Central memory CD8-positive, alpha-beta T cell (primary cell): ENCODE results near the gene CNGB1.
"Not testable (repeated sequence)": the region's sequence is repeated elsewhere in the genome, so short reads cannot be mapped to it uniquely, and the experiment has no call there.

Experiments
- ATAC-seq: fragments of 150-1000 bp; cut with Tn5 transposase; replicated peaks from 2 replicates; pipeline ENCODE4 v1.10.0; 2022; ENCODE audit warnings: mild to moderate bottlenecking, moderate FRiP score, moderate number of reproducible peaks; ENCODE audit not compliant: poor library complexity, severe bottlenecking; ENCODE audit errors: extremely low read depth
- DNase-seq, 2 donors: peaks; one replicate each; pipeline ENCODE4 v3.0.0; 2021; ENCODE audit warnings: low spot score in 2 of 2
- H3K27ac Mint-ChIP-seq: one replicate; pipeline ENCODE4 v1.8.0; 2022; ENCODE audit warnings: low read depth, mild to moderate bottlenecking, moderate library complexity, mixed read lengths
- H3K27me3 Mint-ChIP-seq: one replicate; pipeline ENCODE4 v1.8.0; 2022; ENCODE audit warnings: mixed read lengths
- H3K36me3 Mint-ChIP-seq: one replicate; pipeline ENCODE4 v1.8.0; 2022; ENCODE audit warnings: mild to moderate bottlenecking, moderate library complexity, mixed read lengths; ENCODE audit not compliant: insufficient read depth
- H3K4me1 Mint-ChIP-seq: one replicate; pipeline ENCODE4 v1.8.0; 2022; ENCODE audit warnings: mixed read lengths
- H3K4me3 Mint-ChIP-seq: one replicate; pipeline ENCODE4 v1.8.0; 2022; ENCODE audit warnings: mild to moderate bottlenecking, moderate library complexity, mixed read lengths
- H3K9me3 Mint-ChIP-seq: one replicate; pipeline ENCODE4 v1.8.0; 2022; ENCODE audit warnings: mixed read lengths

CNGB1 gene

DNA sequence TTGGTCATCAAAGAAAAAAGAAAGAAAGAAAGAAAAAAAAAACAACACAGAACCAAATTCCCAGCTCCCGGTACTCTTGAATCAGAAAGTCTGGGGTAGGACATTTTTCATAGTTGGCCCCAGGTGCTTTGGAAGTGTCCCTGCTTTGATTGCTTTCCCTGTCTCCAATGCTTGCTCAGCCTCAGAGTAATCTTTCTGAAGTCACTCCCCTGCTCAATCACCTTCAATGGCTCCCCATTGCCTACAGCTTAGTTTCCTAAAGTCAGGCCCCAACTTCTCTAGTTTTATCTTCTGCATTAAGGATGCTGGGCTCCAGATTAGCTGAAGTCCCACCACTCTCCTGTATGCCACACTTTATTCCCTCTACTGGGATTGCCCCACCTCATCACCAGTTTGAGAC is 17.1 kb downstream of the CNGB1 start:
- no peaks in the 10 kb centered on the region for H3K36me3 Mint-ChIP-seq
- H3K27me3 Mint-ChIP-seq, result peaks cover 20% of the 10 kb centered on the region
- DNase-seq, result no peak
- H3K4me3 Mint-ChIP-seq, result no peak overlapping the region
- no peak for ATAC-seq
- H3K4me1 Mint-ChIP-seq, result no peaks in the 10 kb centered on the region
- no peak overlapping the region for H3K27ac Mint-ChIP-seq
- no peaks in the 10 kb centered on the region for H3K9me3 Mint-ChIP-seq

DNA sequence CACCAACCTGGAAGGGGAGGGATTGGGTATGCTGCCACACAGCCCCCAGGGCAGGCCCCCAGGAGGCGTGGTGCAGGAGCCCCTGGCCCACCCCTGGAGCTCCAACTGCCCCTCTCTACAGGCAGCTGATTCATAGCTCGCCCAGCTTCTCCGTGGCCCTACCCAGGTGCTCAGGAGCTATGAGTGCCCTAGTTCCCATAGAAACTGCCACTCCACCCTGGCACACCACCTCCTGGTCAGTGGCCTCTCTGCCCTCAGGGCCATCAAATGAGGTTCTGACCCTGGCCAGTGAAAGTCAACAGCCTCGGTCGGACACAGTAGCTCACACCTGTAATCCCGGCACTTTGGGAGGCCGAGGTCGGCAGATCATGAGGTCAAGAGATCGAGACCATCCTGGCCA is 18.0 kb downstream of the CNGB1 start:
- no peaks in the 10 kb centered on the region for H3K9me3 Mint-ChIP-seq

DNA sequence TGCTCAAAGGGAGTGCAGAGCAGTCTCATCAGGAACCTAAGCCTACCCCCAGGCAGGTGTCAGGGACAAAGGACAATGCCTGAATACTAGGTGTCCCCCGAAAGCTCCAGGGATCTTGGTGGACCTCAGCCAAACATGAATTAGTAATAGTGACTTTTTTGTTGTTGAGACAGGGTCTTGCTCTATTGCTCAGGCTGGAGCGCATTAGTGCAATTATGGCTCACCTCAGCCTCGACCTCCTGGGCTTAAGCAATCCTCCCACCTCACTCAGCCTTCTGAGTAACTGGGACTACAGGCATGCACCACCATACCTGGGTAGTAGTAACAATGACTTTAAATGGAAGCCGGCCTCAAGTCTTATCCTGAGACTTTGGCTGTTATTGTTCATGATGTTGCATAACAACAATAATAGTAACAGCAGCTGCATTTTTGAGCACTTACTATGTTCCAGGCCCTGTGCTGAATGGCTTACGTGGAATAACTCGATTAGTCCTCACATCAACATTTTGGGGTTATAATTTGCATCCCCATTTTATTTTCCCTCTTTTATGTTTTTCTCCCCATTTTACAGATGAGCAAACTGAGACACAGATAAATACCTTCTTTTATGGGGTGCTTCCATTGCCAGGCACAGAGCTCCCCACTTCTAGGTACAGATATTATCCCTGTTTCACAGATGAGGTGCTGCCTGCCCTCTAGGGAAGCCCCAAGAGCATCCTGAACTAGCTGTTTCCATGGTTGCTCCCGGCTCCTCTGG is 19.5 kb downstream of the CNGB1 start:
- peaks cover 20% of the 10 kb centered on the region for H3K27me3 Mint-ChIP-seq
- DNase-seq (no peak), ATAC-seq (no peak)
- no peaks in the 10 kb centered on the region for H3K4me1 Mint-ChIP-seq
- H3K9me3 Mint-ChIP-seq, result no peaks in the 10 kb centered on the region
- no peak overlapping the region for H3K4me3 Mint-ChIP-seq
- H3K36me3 Mint-ChIP-seq, result no peaks in the 10 kb centered on the region
- no peak overlapping the region for H3K27ac Mint-ChIP-seq

More for the DNA sequence above, 18.0 kb downstream of the CNGB1 start:
- H3K36me3 Mint-ChIP-seq, result no peaks in the 10 kb centered on the region
- H3K4me3 Mint-ChIP-seq, result no peak overlapping the region
- no peak overlapping the region for H3K27ac Mint-ChIP-seq
- no peak for ATAC-seq
- H3K4me1 Mint-ChIP-seq, result no peaks in the 10 kb centered on the region
- peaks cover 20% of the 10 kb centered on the region for H3K27me3 Mint-ChIP-seq
- DNase-seq, result no peak

DNA sequence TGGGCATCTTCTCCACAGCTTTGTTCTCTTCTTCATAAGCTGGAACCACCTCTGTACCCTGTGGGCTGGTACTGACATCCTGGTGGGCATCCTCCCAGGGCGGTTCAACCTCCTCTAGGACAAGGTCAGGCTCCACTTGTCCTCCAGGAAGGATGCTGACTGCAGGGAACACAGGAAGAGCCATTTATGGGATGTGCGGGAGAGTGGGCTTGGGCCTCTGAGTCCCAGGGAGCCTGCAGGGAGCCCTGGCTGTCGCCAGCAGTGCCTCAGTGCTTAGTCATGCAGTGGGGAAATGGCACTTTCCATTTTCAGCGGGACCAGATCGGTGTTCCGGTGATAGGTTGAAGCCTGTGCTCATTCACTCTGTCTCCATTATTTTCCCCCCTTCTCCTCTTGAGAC is 20.5 kb downstream of the CNGB1 start:
- ATAC-seq (no peak), DNase-seq (no peak)
- H3K4me1 Mint-ChIP-seq, result no peaks in the 10 kb centered on the region
- peaks cover 20% of the 10 kb centered on the region for H3K27me3 Mint-ChIP-seq
- H3K27ac Mint-ChIP-seq, result no peak overlapping the region
- no peaks in the 10 kb centered on the region for H3K36me3 Mint-ChIP-seq
- no peak overlapping the region for H3K4me3 Mint-ChIP-seq
- H3K9me3 Mint-ChIP-seq, result no peaks in the 10 kb centered on the region

DNA sequence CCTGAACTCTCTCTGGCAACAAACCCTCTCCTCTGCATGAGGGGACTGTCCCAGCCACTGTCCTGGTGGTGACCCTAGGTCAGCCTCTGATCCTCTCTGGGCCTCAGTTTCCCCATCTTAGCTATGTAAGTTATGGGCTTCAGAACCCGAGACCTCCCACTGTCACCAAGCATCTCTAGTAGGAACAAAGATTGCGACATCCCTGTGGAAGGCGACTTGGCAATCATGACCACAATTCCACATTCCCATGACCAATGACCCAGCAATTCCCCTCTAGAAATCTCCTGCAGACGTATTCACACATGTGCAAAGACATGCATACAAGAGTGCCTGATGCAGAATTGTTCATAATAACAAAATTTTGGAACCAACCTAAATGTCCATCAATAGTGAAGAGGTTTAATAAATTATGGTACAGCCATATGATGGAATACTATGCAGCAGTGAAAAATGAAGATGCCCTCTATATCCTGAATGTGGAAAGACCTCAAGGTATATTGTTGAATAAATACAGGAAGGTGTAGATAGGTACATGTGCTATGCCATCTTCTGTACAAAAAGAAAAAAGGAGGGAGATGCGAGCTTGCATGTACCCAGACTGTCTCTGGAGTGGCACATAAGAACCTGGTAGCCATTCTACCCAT is 21.2 kb downstream of the CNGB1 start:
- no peaks in the 10 kb centered on the region for H3K36me3 Mint-ChIP-seq
- no peak overlapping the region for H3K27ac Mint-ChIP-seq
- no peak for ATAC-seq
- no peaks in the 10 kb centered on the region for H3K4me1 Mint-ChIP-seq
- no peak for DNase-seq
- H3K27me3 Mint-ChIP-seq, result peaks cover 20% of the 10 kb centered on the region
- no peaks in the 10 kb centered on the region for H3K9me3 Mint-ChIP-seq
- H3K4me3 Mint-ChIP-seq, result no peak overlapping the region

DNA sequence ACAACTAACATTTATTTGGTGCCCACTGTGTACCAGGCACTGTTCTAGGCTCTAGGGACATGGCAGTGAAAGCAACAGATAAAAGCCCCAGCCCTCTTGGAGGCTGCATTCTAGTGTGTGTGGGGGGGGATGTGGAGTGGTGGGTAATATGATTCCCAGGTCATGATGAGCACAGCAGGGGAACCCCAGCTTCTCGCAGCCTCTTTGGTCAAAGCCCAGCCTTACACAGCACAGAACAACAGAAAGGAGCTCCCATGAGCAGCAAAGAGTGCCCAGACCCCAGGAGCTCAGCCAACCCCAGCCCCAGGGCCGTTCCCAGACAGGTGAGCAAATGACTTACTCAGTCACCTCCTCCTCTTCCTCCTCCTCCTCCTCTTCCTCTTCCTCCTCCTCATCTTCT is 21.9 kb downstream of the CNGB1 start:
- Mint-ChIP-seq H3K4me1 (no peaks in the 10 kb centered on the region), H3K9me3 (no peaks in the 10 kb centered on the region), H3K36me3 (no peaks in the 10 kb centered on the region), H3K27ac (no peak overlapping the region), H3K27me3 (peaks cover 20% of the 10 kb centered on the region), H3K4me3 (no peak overlapping the region)
- ATAC-seq (no peak), DNase-seq (no peak)

DNA sequence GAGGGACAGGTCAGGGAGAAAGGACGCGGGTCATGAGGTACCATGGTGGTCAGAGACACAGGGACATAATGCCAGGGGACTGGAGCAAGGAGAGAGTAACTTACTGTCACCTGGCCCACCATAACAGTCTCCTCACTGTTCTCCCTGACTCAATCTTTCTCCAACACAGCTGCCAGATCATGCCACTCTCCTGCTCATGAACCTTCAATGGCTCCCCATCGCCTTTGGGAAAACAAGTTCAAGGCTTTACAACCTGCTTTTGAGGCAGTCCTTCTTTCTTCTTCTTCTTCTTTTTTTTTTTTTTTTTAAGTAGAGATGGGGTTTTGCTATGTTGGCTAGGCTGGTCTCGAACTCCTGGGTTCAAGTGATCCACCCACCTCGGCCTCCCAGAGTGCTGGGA is 22.9 kb downstream of the CNGB1 start:
- H3K9me3 Mint-ChIP-seq, result no peaks in the 10 kb centered on the region
- DNase-seq (no peak), ATAC-seq (no peak)
- H3K27ac Mint-ChIP-seq, result no peak overlapping the region
- H3K4me3 Mint-ChIP-seq, result no peak overlapping the region
- H3K4me1 Mint-ChIP-seq, result no peaks in the 10 kb centered on the region
- H3K36me3 Mint-ChIP-seq, result no peaks in the 10 kb centered on the region
- peaks cover 20% of the 10 kb centered on the region for H3K27me3 Mint-ChIP-seq

DNA sequence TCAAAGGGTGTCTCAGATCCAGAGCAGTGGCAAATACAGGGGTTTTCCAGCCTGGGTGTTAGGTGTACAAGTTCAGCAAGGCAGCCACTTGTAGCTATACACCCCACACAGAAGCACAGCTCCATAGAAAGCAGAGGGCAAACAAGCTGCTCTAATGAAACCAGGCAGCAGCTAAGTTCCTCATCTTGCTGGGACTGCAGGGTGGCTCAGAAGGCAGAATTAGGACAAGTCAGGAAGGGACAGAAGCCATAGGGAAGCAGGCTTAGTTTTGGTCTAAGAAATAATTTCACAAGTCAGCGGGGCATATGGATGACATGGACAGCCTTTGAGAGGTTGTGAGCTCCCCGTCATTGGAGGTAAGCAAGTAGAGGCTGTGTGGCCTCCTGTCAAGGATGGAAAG is 23.7 kb downstream of the CNGB1 start:
- H3K27ac Mint-ChIP-seq, result no peak overlapping the region
- H3K4me3 Mint-ChIP-seq, result no peak overlapping the region
- DNase-seq (no peak), ATAC-seq (no peak)
- H3K9me3 Mint-ChIP-seq, result no peaks in the 10 kb centered on the region
- peaks cover 19% of the 10 kb centered on the region for H3K27me3 Mint-ChIP-seq
- no peaks in the 10 kb centered on the region for H3K36me3 Mint-ChIP-seq
- no peaks in the 10 kb centered on the region for H3K4me1 Mint-ChIP-seq

DNA sequence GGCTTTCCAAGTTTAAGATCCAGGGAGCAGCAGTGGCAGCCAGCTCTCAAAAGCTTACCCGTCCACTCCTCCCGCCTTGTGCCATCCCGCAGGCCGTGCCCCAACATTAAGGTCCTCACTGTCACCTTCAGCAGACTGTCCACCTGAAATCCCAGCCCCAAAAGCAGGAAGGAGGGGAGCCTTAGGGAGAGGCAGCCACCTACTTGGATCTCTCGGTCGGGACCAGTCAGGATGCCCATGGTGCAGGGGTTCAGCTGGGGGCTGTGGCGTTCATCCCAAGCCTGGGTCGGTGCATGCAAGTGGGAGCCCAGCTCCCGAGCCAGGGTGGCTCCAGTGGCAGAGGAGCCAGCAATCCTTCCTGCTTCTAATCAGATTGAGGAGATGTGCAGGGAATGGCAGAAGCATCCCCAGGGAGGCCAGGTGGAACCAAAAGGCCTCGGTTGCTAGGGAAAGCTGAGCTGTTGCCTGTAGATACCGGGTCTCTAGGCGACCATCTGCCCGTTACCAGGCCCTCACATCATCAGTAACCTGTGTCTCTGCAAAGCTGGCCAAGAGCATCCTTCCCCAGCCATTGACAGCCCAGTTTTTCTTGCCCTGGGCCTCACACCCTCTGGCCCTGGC is 24.6 kb downstream of the CNGB1 start:
- Mint-ChIP-seq H3K27ac (no peak overlapping the region), H3K4me3 (no peak overlapping the region), H3K9me3 (no peaks in the 10 kb centered on the region), H3K36me3 (no peaks in the 10 kb centered on the region), H3K27me3 (peaks cover 11% of the 10 kb centered on the region), H3K4me1 (no peaks in the 10 kb centered on the region)
- no peak for DNase-seq
- no peak for ATAC-seq

DNA sequence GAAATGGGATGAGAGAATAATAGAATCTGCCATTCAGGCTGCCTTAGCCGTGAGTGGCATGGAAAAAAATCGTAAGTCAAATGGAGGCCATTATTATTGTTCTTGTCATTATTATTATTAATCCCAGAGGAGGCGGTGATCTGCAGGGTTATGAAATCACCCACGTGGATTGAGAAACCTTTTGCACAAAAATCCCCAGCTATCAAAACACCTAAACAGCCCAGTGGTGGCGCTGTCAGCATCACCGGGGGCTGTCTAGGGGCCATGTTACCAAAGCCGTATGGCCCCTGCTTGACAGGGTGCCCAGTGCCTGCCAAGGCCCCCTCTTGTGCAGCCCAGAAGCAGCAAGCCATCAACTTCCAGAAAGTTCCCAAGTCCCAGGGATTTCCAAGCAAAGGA is 25.2 kb downstream of the CNGB1 start:
- Mint-ChIP-seq H3K27me3 (peaks cover 11% of the 10 kb centered on the region), H3K9me3 (no peaks in the 10 kb centered on the region)

DNA sequence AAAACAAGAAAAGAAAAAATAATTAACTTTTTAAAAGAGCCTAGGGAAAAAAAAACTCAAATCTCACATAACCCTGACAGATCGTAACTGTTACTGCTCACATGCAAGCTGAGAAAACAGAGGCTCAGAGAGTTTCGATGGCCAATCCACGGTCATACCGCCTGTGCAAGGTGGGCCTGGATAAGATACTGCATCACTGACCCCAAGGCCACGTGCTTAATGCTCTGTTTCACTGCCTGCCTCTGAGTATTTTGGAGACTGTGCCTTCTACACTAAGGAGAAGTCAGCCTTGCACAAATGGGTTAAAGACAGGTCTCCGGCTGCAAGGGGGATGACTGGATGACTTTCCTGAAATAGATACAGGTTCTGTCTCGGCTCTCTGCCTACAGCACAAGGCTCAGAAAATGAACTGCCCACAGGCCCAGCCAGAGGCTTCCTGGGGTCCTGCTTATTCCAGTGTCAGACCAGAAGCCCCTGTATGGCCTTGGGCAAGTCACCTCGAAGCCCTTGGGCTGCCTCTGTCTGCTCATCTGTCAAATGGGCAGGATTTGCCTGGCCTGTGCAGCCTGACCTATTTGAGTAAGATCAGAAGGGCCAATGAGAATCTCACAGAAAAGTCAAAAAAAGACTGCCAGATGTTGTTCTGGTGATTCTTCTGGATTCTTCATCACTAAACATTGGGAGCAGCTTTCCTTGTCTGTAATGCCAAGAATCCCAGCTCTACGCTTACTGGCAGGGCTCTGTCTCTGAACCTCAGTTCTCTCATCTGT is 25.8 kb downstream of the CNGB1 start:
- Mint-ChIP-seq H3K9me3 (no peaks in the 10 kb centered on the region), H3K27ac (no peak overlapping the region), H3K4me1 (no peaks in the 10 kb centered on the region), H3K4me3 (no peak overlapping the region), H3K36me3 (no peaks in the 10 kb centered on the region), H3K27me3 (peaks cover 9% of the 10 kb centered on the region)
- DNase-seq (no peak), ATAC-seq (no peak)

More for the DNA sequence above, 25.2 kb downstream of the CNGB1 start:
- DNase-seq (no peak), ATAC-seq (no peak)
- Mint-ChIP-seq H3K36me3 (no peaks in the 10 kb centered on the region), H3K4me3 (no peak overlapping the region), H3K27ac (no peak overlapping the region), H3K4me1 (no peaks in the 10 kb centered on the region)

DNA sequence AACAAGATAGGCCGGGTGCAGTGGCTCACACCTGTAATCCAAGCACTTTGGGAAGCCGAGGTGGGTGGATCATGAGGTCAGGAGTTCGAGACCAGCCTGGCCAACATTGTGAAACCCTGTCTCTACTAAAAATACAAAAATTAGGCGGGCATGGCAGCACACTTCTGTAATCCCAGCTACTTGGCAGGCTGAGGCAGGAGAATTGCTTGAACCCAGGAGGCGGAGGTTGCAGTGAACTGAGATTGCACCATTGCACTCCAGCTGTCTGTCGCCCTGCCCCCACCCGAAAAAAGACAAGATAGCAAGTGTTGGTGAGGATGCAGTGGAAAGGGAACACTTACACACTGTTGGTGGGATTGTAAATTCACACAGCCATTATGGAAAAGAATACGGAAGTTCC is 27.5 kb downstream of the CNGB1 start:
- not testable (repeated sequence) for ATAC-seq, H3K9me3 Mint-ChIP-seq, DNase-seq, H3K36me3 Mint-ChIP-seq, H3K27ac Mint-ChIP-seq, H3K4me3 Mint-ChIP-seq, H3K27me3 Mint-ChIP-seq, H3K4me1 Mint-ChIP-seq
